ENCODE results near the gene BORCS5. TPM values are rescaled to one million over a fixed set of nuclear protein-coding genes. Genes with fewer than 3 reads are reported as not detected.

BORCS5 gene
- total RNA-seq, 2 donors from 2014 or later = 9.7 to 26.8 TPM

DNA sequence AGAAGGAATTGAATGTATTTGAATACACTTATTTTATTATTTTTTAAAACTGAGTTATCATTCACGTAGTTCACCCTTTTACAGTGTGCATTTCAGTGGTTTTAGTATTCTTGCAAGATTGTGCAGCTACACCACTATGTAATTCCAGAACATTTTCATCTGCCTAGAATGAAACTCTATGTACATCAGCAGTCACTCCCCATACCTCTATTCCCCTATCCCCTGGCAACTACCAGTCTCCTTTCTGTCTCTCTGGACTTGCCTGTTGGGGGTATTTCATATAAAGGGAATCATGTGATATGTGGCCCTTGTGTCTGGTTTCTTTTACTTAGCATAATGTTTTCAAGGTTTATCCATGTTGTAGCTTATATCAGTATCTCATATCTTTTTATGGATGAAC, 96.8 kb downstream of the BORCS5 start:
- WGBS = 97% methylated on average over 1 of the region's 1 CpG
- H3K36me3 ChIP-seq = no peaks in the 10 kb centered on the region
- no peaks in the 10 kb centered on the region for H3K9me3 ChIP-seq
- intact Hi-C loops (cut with DNase I) = no loop called here
- TF ChIP-seq CTCF (IDR thresholded peaks at IDR 0.05) (no peak), POLR2A (IDR thresholded peaks at IDR 0.05) (no peak), POLR2AphosphoS5 (IDR thresholded peaks at IDR 0.05) (no peak)
- no peak overlapping the region for H3K4me3 ChIP-seq
- no peak overlapping the region for H3K27ac ChIP-seq
- peaks cover 4% of the 10 kb centered on the region for H3K4me1 ChIP-seq (replicated peaks)
- DNase-seq (ENCODE audit: low spot score) = no peak
- no peaks in the 10 kb centered on the region for H3K27me3 ChIP-seq (replicated peaks; ENCODE audit: insufficient read depth)

GRCh38 chr12:12454315-12454714, 97.4 kb downstream of the BORCS5 start:
- H3K27ac ChIP-seq = no peak overlapping the region

DNA sequence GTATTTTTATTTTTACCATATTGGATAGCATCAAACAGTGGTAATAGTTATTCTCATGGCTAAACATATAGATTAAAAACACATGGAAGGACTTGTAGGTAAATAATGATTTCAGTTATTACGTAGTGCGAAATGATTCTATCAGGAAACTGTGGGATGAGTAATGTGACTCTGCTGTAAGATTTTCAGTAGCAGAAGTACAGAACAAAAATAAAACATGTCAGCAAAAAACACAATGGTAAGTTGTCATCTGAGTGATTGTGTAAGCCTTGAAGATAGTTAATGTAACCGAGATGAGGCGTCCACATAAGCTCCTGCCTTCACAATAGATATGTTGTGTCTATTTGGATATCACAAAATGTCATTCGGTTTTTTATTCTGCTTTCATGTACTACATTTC, 99.8 kb downstream of the BORCS5 start:
- H3K4me1 ChIP-seq (replicated peaks) = no peaks in the 10 kb centered on the region
- H3K27me3 ChIP-seq (replicated peaks; ENCODE audit: insufficient read depth) = no peaks in the 10 kb centered on the region
- intact Hi-C loops (cut with DNase I) = no loop called here
- no peaks in the 10 kb centered on the region for H3K36me3 ChIP-seq
- no peaks in the 10 kb centered on the region for H3K9me3 ChIP-seq
- no peak overlapping the region for H3K4me3 ChIP-seq
- TF ChIP-seq CTCF (IDR thresholded peaks at IDR 0.05) (no peak), POLR2A (IDR thresholded peaks at IDR 0.05) (no peak), POLR2AphosphoS5 (IDR thresholded peaks at IDR 0.05) (no peak)
- no peak overlapping the region for H3K27ac ChIP-seq
- 89% methylated on average over 5 of the region's 5 CpGs for WGBS
- no peak for DNase-seq (ENCODE audit: low spot score)

More at GRCh38 chr12:12454315-12454714, 97.4 kb downstream of the BORCS5 start:
- H3K36me3 ChIP-seq = no peaks in the 10 kb centered on the region
- no peak for DNase-seq (ENCODE audit: low spot score)
- intact Hi-C loops (cut with DNase I) = no loop called here
- TF ChIP-seq POLR2AphosphoS5 (IDR thresholded peaks at IDR 0.05) (no peak), CTCF (IDR thresholded peaks at IDR 0.05) (no peak), POLR2A (IDR thresholded peaks at IDR 0.05) (no peak)
- no peaks in the 10 kb centered on the region for H3K27me3 ChIP-seq (replicated peaks; ENCODE audit: insufficient read depth)
- no peak overlapping the region for H3K4me3 ChIP-seq
- H3K4me1 ChIP-seq (replicated peaks) = peaks cover 4% of the 10 kb centered on the region
- no peaks in the 10 kb centered on the region for H3K9me3 ChIP-seq

DNA sequence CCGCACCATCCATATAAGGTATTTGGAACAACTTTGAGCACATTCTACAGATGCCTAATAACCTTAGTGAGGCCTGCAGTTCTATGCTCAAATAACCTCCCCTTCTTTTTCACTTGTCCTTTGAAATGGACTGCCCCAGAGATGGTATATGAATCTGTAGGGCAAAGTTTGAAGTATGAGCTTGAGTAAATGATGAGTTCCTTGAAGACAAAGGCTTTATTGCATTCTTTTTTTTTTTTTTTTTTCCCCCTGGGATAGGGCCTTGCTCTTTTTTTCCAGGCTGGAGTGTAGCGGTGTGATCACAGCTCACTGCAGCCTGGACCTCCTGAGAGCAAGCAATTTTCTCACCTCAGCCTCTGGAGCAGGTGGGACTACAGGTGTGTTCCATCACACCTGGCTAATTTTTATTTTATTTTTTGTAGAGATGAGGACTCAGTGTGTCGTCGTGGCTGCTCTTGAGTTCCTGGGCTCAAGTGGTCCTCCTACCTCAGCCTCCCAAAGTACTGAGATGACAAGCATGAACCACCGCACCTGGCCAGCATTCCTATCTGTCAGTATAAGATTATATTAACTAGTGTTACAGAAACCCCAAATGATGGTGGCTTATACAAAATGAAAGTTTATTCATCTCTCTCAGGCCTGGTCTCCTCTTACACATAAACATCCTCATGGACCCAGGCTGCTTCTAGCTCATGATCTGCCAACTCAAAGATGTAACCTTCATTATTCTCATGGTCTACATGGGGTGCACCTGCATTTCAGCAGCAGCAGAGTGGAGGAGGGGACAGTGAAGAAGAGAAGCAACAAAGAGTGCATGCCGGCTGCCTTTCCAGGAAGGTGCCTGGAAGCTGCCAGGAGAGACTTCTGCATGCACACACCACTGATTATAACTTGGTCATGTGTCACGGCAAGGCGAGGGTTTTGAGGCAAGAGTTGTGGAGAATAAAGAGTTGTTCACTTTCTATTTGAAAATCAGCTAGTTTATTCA, 104.4 kb downstream of the BORCS5 start:
- no peaks in the 10 kb centered on the region for H3K4me1 ChIP-seq (replicated peaks)
- H3K27ac ChIP-seq = no peak overlapping the region
- H3K9me3 ChIP-seq = no peaks in the 10 kb centered on the region
- no peaks in the 10 kb centered on the region for H3K36me3 ChIP-seq
- intact Hi-C loops (cut with DNase I) = no loop called here
- TF ChIP-seq POLR2A (IDR thresholded peaks at IDR 0.05) = no peak
- TF ChIP-seq CTCF (IDR thresholded peaks at IDR 0.05) = no peak
- no peak for TF ChIP-seq POLR2AphosphoS5 (IDR thresholded peaks at IDR 0.05)
- DNase-seq (ENCODE audit: low spot score) = no peak
- H3K27me3 ChIP-seq (replicated peaks; ENCODE audit: insufficient read depth) = no peaks in the 10 kb centered on the region
- WGBS = 91% methylated on average over 8 of the region's 8 CpGs
- no peak overlapping the region for H3K4me3 ChIP-seq

DNA sequence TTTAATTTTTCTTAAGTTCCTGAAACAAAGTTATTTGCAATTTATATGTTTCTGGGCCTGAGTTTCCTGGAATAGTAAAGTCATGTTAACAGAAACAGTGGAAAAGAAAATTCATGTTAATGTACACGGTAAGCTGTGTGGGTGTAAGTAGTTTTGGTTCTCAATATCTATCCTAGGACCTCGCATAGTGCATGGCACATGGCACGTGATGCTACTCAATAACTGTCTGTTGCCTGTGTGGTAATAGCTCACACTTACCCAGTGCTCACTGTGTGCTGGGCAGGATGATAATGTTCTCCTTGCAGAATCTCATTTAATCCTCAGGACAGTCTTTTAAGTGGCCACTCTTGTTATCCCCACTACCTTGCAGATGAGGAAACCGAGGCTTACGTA, 105.0 kb downstream of the BORCS5 start:
- intact Hi-C loops (cut with DNase I) = no loop called here
- no peak overlapping the region for H3K27ac ChIP-seq
- WGBS = 90% methylated on average over 5 of the region's 5 CpGs

More for the DNA sequence above, 105.0 kb downstream of the BORCS5 start:
- no peak for DNase-seq (ENCODE audit: low spot score)
- no peaks in the 10 kb centered on the region for H3K36me3 ChIP-seq
- H3K9me3 ChIP-seq = no peaks in the 10 kb centered on the region
- no peaks in the 10 kb centered on the region for H3K4me1 ChIP-seq (replicated peaks)
- no peak overlapping the region for H3K4me3 ChIP-seq
- no peak for TF ChIP-seq POLR2AphosphoS5 (IDR thresholded peaks at IDR 0.05)
- TF ChIP-seq CTCF (IDR thresholded peaks at IDR 0.05) = no peak
- TF ChIP-seq POLR2A (IDR thresholded peaks at IDR 0.05) = no peak
- H3K27me3 ChIP-seq (replicated peaks; ENCODE audit: insufficient read depth) = no peaks in the 10 kb centered on the region
